DND-41 (cell line): ENCODE data around the gene TEX2.

ENCODE experiments used
- ATAC-seq: fragments of 200-7000 bp; cut with Tn5 transposase; 3 replicates; pipeline ENCODE4 v1.9.1; 2021; ENCODE audit warnings: low read depth; ENCODE audit not compliant: insufficient read depth
- DNase-seq: peaks from one replicate; pipeline ENCODE4 v3.0.0-alpha.2; 2020
- H2AFZ ChIP-seq: 2 replicates; pipeline ENCODE4 v1.6.0; 2012; ENCODE audit warnings: low read depth, low read length
- H3K27ac ChIP-seq: 2 replicates; pipeline ENCODE4 v1.5.1; 2012; ENCODE audit warnings: low read length, inconsistent platforms
- H3K27me3 ChIP-seq: fragments of 200-600 bp; sonication (generic); 2 replicates; pipeline ENCODE4 v1.6.0; 2012; ENCODE audit warnings: low read length, mild to moderate bottlenecking, inconsistent platforms; ENCODE audit not compliant: insufficient read depth, poor library complexity
- H3K36me3 ChIP-seq: 2 replicates; pipeline ENCODE4 v1.5.1; 2012; ENCODE audit warnings: low read length, inconsistent platforms; ENCODE audit not compliant: insufficient read depth
- H3K4me1 ChIP-seq: 2 replicates; pipeline ENCODE4 v1.5.1; 2012; ENCODE audit warnings: mild to moderate bottlenecking, low read length; ENCODE audit not compliant: insufficient read depth
- H3K4me2 ChIP-seq: 2 replicates; pipeline ENCODE4 v1.6.0; 2012; ENCODE audit warnings: mild to moderate bottlenecking, moderate library complexity, low read length, inconsistent platforms; ENCODE audit not compliant: insufficient read depth
- H3K4me3 ChIP-seq, 2 experiments: fragments of 200-600 bp in 1 of 2; shearing (Covaris generic) in 1 of 2; 2 replicates each; pipeline ENCODE4 v1.5.1; 2012 to 2016; ENCODE audit warnings: inconsistent platforms in 2 of 2, low read length in 2 of 2, mild to moderate bottlenecking in 2 of 2, low read depth in 1 of 2, moderate library complexity in 1 of 2
- H3K79me2 ChIP-seq: 2 replicates; pipeline ENCODE4 v1.6.0; 2012; ENCODE audit warnings: low read length, inconsistent platforms; ENCODE audit not compliant: insufficient read depth
- H3K9ac ChIP-seq: 2 replicates; pipeline ENCODE4 v1.6.0; 2012; ENCODE audit warnings: low read depth, mild to moderate bottlenecking, inconsistent platforms, low read length, moderate library complexity
- H3K9me3 ChIP-seq: 2 replicates; pipeline ENCODE4 v1.5.1; 2012; ENCODE audit warnings: low read length, moderate library complexity, mild to moderate bottlenecking, inconsistent platforms; ENCODE audit not compliant: insufficient read depth, severe bottlenecking
- H4K20me1 ChIP-seq: 2 replicates; pipeline ENCODE4 v1.6.0; 2012; ENCODE audit warnings: low read length; ENCODE audit not compliant: insufficient read depth
- CTCF ChIP-seq: IDR thresholded peaks from 2 replicates; pipeline ENCODE4 v1.5.1; 2012; ENCODE audit warnings: borderline replicate concordance, low read length, moderate library complexity, mild to moderate bottlenecking; ENCODE audit not compliant: poor library complexity, severe bottlenecking; ENCODE audit errors: extremely low read depth
- EZH2 ChIP-seq: IDR thresholded peaks from 3 replicates; pipeline ENCODE4 v1.6.1; 2012; ENCODE audit warnings: borderline replicate concordance, low read depth, mild to moderate bottlenecking, moderate library complexity, low read length, inconsistent platforms; ENCODE audit not compliant: severe bottlenecking

The TEX2 gene

DNA sequence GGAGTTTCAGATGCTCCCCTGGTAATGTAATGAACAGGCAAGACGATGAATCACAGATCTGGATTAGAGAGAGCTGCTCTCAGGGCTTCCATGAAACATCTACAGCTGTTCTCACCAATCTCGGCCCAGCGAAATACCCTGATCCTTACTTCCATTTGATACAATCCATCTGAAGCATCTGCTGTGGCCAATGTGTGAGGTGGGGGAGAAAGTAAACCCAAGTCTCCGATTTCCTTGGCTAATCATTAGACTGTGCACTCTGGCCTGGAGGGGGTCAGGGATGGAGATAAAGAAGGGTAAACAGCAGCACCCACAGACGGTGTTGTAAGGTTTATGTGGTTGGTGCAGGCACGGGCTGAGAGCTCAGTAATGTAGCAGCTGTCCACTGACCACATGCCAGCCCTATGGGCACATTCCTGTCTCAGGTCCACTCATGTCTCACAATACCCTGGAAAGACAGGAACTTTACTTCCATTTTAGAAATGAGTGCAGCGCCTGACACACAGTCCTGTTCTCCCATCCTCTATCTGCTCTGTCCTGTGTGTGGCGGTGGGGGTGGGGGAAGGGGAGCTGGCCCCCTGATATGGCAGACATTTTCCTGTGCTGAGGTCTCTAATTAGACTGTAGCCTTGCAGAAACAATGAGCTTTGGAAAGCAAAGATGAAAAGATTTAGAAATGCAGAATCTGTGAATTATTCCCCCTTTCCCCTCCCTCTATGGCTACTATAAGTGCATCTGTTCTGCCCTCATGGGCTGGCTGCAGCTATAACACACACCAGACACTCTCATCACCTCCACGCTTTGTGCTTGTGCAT, 84.8 kb downstream of the TEX2 start:
- TF ChIP-seq EZH2: no peak
- no peak for TF ChIP-seq CTCF
- Histone ChIP-seq H3K9ac (no peak overlapping the region), H2AFZ (no peak overlapping the region), H3K27me3 (no peaks in the 10 kb centered on the region), H3K27ac (no peak overlapping the region), H3K79me2 (no peaks in the 10 kb centered on the region), H3K4me3 (no peak overlapping the region), H4K20me1 (no peaks in the 10 kb centered on the region), H3K9me3 (no peaks in the 10 kb centered on the region), H3K36me3 (peaks cover 29% of the 10 kb centered on the region; the same call in 1 of the 2 replicates), H3K4me2 (no peak overlapping the region), H3K4me1 (no peaks in the 10 kb centered on the region)
- ATAC-seq (no peak), DNase-seq (no peak)

DNA sequence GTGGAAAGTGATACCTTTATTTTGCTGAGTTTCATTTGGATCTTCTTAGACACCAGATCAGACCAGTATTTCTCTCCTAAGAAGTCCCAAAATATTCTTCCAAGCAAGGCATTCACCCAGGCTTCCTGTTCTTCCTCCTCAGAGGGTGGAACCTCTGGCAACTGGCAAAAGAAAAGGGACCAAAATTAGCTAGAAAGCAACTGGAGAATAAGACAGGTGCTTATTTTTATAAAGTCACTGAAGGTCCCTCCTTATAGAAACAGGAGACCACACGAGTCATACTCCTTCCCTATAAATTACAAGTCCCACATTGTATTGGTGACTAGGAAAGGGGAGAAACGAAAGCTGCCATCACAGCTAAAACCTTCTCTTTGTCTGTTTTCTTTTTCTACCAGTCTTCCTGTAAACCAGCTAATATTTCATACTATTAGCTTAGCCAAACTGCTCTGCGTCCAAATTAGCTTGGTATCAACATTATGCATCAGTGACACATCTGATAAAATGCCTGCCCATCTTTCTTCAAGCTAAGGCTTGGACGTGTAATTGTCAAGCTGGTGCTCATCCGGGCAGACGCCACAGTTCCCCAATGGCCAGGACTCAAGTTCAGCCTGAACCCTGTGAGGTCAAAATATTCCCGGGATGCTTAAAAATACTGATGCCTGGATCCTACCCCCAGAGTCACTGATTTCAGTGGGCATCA, 85.6 kb downstream of the TEX2 start:
- Histone ChIP-seq H2AFZ (no peak overlapping the region), H3K79me2 (no peaks in the 10 kb centered on the region), H4K20me1 (no peaks in the 10 kb centered on the region), H3K9ac (no peak overlapping the region), H3K9me3 (no peaks in the 10 kb centered on the region), H3K36me3 (peaks cover 29% of the 10 kb centered on the region; the same call in 1 of the 2 replicates), H3K4me1 (no peaks in the 10 kb centered on the region), H3K27me3 (no peaks in the 10 kb centered on the region), H3K4me3 (no peak overlapping the region), H3K4me2 (no peak overlapping the region), H3K27ac (no peak overlapping the region)
- DNase-seq (no peak), ATAC-seq (no peak)
- TF ChIP-seq CTCF (no peak), EZH2 (no peak)

DNA sequence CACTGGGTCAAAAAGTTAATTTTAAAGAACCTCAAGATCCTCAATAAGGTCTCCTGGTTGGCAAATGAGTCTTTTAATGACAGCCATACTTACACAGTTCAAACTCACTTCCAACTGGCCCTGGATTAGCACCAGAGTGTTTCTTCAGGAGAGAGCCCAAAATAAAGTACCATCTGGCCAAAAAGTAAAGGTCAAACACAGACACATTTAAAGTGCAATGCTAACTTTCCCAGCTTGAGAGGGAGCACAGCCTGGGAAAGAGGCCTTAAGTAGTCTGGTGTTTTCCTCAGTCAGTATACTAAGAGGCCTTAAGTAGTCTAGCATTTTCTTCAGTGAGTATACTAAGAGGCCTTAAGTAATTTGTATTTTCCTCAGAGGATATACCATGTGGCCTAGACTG, 86.5 kb downstream of the TEX2 start:
- H3K27me3 ChIP-seq: no peaks in the 10 kb centered on the region
- TF ChIP-seq CTCF (no peak), EZH2 (no peak)
- no peak overlapping the region for H2AFZ ChIP-seq
- H3K9ac ChIP-seq: no peak overlapping the region
- H3K4me2 ChIP-seq: no peak overlapping the region
- H3K4me1 ChIP-seq: no peaks in the 10 kb centered on the region
- ATAC-seq (no peak), DNase-seq (no peak)
- H3K27ac ChIP-seq: no peak overlapping the region
- H3K4me3 ChIP-seq: no peak overlapping the region
- no peaks in the 10 kb centered on the region for H3K79me2 ChIP-seq
- peaks cover 29% of the 10 kb centered on the region; the same call in 1 of the 2 replicates for H3K36me3 ChIP-seq
- no peaks in the 10 kb centered on the region for H3K9me3 ChIP-seq
- H4K20me1 ChIP-seq: no peaks in the 10 kb centered on the region
